Activated T-cell treated with anti-CD3 and anti-CD28 coated beads, Interleukin-2, amount 50 U/mL, for 72 hours (primary cell): ENCODE measurements around the gene S100A8. TPM values are rescaled to one million over a fixed set of nuclear protein-coding genes. Genes with fewer than 3 reads are reported as not detected.

ENCODE experiments used
- ATAC-seq, 2 donors: fragments of 150-1000 bp; cut with Tn5 transposase; replicated peaks in 1 of 2; 2 replicates each; pipeline ENCODE4 v1.10.0; 2021; ENCODE audit warnings: moderate library complexity in 2 of 2, mild to moderate bottlenecking in 1 of 2
- DNase-seq, 2 donors: peaks; one replicate each; pipeline ENCODE4 v3.0.0; 2021 to 2022; ENCODE audit warnings: mixed read lengths in 1 of 2
- H3K27ac Mint-ChIP-seq: one replicate; pipeline ENCODE4 v1.8.0; 2022; ENCODE audit warnings: mild to moderate bottlenecking, moderate library complexity, mixed read lengths
- H3K27me3 Mint-ChIP-seq: one replicate; pipeline ENCODE4 v1.8.0; 2022; ENCODE audit warnings: low read depth, mixed read lengths
- H3K36me3 Mint-ChIP-seq, 2 donors: one replicate each; pipeline ENCODE4 v1.8.0; 2022; ENCODE audit warnings: mixed read lengths in 2 of 2, mild to moderate bottlenecking in 1 of 2; ENCODE audit not compliant: insufficient read depth in 2 of 2
- H3K4me1 Mint-ChIP-seq: one replicate; pipeline ENCODE4 v1.8.0; 2022; ENCODE audit warnings: low read depth, mixed read lengths
- H3K4me3 Mint-ChIP-seq, 2 donors: one replicate each; pipeline ENCODE4 v1.8.0; 2022; ENCODE audit warnings: mild to moderate bottlenecking in 2 of 2, mixed read lengths in 2 of 2, moderate library complexity in 2 of 2
- H3K9me3 Mint-ChIP-seq, 2 donors: one replicate each; pipeline ENCODE4 v1.8.0; 2022; ENCODE audit warnings: mixed read lengths in 2 of 2
- total RNA-seq, 2 donors: library from RNA; stranded (reverse); gene quantifications; one replicate each; pipeline ENCODE4 v1.2.3, GENCODE V29; 2022

The S100A8 gene
- total RNA-seq, 2 donors from 2014 or later = not detected

DNA sequence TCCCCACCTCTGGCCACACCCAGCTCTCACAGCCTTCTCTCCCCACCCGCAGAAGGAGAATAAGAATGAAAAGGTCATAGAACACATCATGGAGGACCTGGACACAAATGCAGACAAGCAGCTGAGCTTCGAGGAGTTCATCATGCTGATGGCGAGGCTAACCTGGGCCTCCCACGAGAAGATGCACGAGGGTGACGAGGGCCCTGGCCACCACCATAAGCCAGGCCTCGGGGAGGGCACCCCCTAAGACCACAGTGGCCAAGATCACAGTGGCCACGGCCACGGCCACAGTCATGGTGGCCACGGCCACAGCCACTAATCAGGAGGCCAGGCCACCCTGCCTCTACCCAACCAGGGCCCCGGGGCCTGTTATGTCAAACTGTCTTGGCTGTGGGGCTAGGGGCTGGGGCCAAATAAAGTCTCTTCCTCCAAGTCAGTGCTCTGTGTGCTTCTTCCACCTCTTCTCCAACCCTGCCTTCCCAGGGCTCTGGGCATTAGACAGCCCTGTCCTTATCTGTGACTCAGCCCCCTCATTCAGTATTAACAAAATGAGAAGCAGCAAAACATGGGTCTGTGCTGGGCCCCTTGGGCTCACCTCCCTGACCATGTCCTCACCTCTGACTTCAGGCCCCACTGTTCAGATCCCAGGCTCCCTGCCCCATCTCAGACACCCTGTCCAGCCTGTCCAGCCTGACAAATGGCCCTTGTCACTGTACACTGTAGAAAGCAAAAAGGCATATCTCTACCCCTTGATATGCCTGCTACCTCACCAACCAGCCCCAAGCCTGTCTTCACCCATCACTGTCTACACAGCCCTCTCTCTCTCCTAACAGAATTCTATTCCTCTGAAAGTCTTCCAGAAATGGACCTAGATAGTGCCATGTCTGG lies 30.0 kb downstream of the S100A8 start:
- Mint-ChIP-seq H3K4me3 (no peak overlapping the region), H3K4me1 (peaks cover 14% of the 10 kb centered on the region), H3K27me3 (peaks cover 1% of the 10 kb centered on the region), H3K9me3 (no peaks in the 10 kb centered on the region), H3K27ac (no peak overlapping the region), H3K36me3 (no peaks in the 10 kb centered on the region)
- ATAC-seq (no peak), DNase-seq (no peak)

DNA sequence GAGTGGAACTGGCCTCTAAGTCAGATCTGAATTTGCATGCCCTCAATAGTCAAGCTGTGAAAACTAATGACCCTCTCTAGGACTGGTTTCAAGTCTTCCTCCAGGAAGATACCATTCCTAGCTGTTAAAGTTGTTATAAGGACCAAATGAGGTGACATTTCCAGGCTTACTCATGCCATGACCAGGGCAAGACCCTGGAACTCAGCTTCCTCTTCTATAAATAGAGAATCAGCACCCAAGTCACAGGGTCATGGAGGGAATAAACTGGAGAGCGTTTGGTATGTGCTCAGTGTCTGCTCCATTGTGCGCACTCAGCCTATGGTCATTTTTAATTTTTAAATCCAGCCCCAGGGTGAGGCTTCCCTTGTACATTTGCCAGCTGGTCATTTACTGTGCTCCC lies 30.7 kb downstream of the S100A8 start:
- DNase-seq (no peak), ATAC-seq (no peak)
- no peaks in the 10 kb centered on the region for H3K9me3 Mint-ChIP-seq
- peaks cover 14% of the 10 kb centered on the region for H3K4me1 Mint-ChIP-seq
- no peaks in the 10 kb centered on the region for H3K36me3 Mint-ChIP-seq
- no peaks in the 10 kb centered on the region for H3K27me3 Mint-ChIP-seq
- H3K27ac Mint-ChIP-seq = no peak overlapping the region
- no peak overlapping the region for H3K4me3 Mint-ChIP-seq

DNA sequence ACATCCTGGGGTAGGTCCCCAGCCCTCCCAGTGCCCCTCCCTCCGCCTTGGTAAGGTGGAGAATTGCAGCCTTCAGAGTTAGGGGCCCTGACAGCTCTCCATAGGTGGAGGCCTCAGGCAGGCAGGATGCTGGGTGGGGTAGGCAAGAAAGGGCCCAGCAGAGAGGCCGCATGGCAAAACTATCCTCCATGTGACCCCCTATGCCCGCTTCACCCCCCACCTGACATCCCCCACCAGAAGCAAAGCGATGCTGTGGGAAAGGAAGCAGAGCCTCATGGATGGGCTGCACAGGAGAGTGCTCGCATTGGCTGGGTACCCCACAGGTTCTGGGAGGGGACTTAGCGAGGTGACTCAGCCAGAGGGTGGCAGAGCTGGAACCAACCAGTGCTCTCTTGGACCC lies 31.6 kb downstream of the S100A8 start:
- DNase-seq (no peak), ATAC-seq (no peak)
- Mint-ChIP-seq H3K4me1 (peaks cover 14% of the 10 kb centered on the region), H3K4me3 (no peak overlapping the region), H3K27ac (no peak overlapping the region), H3K27me3 (no peaks in the 10 kb centered on the region), H3K36me3 (no peaks in the 10 kb centered on the region), H3K9me3 (no peaks in the 10 kb centered on the region)

DNA sequence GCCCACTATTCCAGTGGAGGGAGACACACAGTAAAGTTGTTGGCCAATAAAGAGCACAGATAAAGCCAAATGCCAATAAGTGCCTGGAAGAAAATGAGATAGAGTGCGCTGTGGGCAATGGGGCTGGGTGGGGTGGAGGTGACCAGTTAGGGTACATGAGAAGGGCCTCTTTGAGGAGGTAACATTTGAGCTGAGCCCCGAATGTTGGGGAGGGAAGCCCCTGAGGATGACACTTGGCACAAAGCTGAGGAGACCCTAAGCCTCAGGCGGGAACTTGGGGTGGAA lies 32.2 kb downstream of the S100A8 start:
- H3K27me3 Mint-ChIP-seq = no peaks in the 10 kb centered on the region
- no peaks in the 10 kb centered on the region for H3K9me3 Mint-ChIP-seq
- no peak overlapping the region for H3K4me3 Mint-ChIP-seq

DNA sequence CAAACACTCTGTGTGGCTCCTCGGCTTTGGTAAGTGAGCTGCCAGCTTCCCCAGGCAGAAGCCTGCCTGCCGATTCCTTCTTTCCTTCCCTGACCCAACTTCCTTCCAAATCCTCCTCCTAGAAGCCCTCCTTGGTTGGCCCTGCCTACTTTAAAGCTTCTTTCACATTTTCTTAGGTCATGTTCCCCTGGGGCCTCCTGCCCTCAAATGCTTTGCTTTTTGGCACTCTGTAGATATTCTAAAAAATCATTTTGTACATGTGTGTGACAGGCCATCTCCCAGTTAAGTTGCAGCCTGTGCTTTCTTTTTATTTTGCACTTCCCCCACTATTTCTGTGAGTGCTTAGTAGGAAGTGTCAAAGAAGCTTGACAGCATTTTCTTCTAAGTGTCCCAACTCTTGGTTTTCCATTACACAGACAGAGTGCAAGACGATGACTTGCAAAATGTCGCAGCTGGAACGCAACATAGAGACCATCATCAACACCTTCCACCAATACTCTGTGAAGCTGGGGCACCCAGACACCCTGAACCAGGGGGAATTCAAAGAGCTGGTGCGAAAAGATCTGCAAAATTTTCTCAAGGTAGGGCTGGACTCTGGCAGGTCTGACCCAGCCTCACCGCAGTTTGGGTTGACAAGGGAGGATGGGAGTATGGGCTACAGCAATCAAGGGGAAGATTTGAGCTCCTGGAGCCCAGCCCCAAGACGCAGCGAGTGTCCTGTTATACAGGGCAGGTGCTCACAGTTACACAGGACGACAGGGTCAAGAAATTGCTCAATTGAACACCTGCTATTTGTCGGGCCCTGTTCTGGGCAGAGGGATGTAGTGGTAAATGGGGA lies 32.8 kb downstream of the S100A8 start, which contains the start of gene S100A9:
Gene S100A9 (plus strand): TSS at position 2 of the 838 bp plus-strand sequence. CDS start 430 bp downstream, at position 432.
- Mint-ChIP-seq H3K27ac (no peak within 1 kb of the TSS), H3K27me3 (peaks cover 2% of the 10 kb centered on the region), H3K4me3 (no peak within 1 kb of the TSS), H3K4me1 (peaks cover 14% of the 10 kb centered on the region), H3K36me3 (no peaks in the 10 kb centered on the region), H3K9me3 (no peaks in the 10 kb centered on the region)
- ATAC-seq (no peak), DNase-seq (no peak)

More for the DNA sequence above, 32.2 kb downstream of the S100A8 start:
- no peaks in the 10 kb centered on the region for H3K36me3 Mint-ChIP-seq
- ATAC-seq (no peak), DNase-seq (no peak)
- H3K27ac Mint-ChIP-seq = no peak overlapping the region
- peaks cover 14% of the 10 kb centered on the region for H3K4me1 Mint-ChIP-seq

DNA sequence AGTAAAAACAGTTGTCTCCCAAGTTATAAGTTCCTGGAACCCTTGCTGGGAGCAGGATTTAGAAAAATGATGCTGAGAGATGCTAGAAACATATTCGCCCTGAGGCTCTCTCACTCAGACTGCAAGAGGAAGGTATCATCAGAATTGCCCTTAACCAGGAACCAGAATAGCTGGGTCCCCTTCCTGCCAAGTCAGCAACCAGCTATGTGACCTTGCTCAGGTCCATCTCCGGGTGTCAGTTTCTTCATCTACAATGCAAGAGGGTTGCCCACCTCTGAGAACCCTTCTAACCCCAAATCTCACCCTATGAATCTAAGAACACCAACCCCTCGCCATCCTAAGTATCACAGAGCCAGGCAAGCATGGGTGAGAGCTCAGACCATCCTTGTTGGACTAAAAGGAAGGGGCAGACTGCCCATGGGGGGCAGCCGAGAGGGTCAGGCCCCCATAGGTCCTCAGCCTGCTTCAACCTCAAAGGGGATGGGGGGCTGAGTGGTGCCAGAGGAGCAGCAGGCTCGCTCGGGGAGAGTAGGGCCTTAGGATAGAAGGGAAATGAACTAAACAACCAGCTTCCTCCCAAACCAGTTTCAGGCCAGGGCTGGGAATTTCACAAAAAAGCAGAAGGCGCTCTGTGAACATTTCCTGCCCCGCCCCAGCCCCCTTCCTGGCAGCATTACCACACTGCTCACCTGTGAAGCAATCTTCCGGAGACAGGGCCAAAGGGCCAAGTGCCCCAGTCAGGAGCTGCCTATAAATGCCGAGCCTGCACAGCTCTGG lies 33.6 kb downstream of the S100A8 start:
- no peak for ATAC-seq
- H3K36me3 Mint-ChIP-seq = no peaks in the 10 kb centered on the region
- DNase-seq = no peak
- H3K27me3 Mint-ChIP-seq = peaks cover 7% of the 10 kb centered on the region
- peaks cover 19% of the 10 kb centered on the region for H3K4me1 Mint-ChIP-seq
- H3K4me3 Mint-ChIP-seq = no peak overlapping the region
- H3K27ac Mint-ChIP-seq = no peak overlapping the region
- no peaks in the 10 kb centered on the region for H3K9me3 Mint-ChIP-seq

DNA sequence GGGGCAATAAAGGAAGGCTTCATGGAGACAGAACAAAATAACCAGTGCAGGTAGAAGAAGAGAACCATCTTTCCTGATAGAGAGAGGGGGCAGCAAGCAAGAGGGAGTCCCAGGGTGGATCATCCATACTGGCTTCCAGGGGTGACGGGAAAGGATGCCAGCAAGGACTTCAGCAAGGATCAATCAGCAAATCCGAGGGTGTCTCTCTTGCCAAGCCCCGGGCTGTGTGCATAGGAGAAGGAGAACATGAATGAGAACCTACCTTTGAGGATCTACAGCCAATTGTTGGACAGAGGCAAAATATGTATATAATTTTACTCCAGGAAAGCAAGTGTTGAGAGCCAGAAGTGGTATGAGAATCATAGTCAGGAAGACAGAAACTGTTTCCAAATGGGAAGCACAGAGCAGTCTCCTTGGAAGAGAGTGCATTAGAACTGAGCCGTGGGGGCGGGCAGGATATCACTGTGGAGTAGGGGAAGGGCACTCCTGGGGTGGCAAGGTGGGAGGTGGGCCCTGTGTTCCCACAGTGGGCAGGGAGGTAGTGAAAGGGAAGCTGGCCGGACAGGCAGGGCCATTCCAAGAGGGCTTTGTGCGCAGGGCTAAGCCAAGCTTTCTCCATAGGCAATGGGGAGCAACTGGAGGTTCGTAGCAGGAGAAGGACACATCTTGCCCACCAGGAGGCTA lies 34.3 kb downstream of the S100A8 start:
- Mint-ChIP-seq H3K27me3 (peaks cover 7% of the 10 kb centered on the region), H3K4me1 (peaks cover 19% of the 10 kb centered on the region), H3K4me3 (no peak overlapping the region)

DNA sequence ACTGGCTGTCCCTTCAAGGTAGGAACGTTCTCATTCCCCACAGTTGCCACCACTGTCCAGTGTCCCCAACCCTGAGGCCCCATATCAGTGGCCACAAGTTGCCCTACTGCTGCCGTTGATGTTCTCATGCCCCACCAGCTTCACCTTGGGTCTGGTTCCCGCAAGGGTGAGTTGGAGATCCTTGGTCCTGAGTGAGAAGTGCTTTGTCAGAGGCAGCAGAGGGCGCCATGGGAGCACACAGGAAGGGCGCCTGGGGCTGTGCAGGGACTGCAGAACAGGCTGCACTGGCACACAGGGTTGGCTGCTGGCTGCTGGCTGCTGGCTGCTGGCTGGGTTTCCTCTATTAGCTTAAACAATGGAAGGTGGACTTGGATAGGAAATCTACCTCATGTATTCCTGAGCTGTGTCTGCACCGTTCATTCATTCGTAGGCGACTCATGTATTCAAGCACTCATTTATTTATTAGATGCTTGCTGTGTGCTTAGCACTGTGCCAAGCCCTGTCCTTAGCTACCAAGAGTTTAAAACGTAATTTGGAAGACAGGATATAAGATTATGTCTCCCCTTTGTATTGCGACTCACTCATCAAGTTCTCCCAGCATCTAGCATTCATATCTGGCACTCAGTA lies 35.3 kb downstream of the S100A8 start:
- peak; percentile 51 to 65 for DNase-seq
- H3K4me3 Mint-ChIP-seq = no peak overlapping the region

More for the DNA sequence above, 34.3 kb downstream of the S100A8 start:
- Mint-ChIP-seq H3K9me3 (no peaks in the 10 kb centered on the region), H3K27ac (no peak overlapping the region), H3K36me3 (no peaks in the 10 kb centered on the region)
- ATAC-seq (no peak), DNase-seq (no peak)

DNA sequence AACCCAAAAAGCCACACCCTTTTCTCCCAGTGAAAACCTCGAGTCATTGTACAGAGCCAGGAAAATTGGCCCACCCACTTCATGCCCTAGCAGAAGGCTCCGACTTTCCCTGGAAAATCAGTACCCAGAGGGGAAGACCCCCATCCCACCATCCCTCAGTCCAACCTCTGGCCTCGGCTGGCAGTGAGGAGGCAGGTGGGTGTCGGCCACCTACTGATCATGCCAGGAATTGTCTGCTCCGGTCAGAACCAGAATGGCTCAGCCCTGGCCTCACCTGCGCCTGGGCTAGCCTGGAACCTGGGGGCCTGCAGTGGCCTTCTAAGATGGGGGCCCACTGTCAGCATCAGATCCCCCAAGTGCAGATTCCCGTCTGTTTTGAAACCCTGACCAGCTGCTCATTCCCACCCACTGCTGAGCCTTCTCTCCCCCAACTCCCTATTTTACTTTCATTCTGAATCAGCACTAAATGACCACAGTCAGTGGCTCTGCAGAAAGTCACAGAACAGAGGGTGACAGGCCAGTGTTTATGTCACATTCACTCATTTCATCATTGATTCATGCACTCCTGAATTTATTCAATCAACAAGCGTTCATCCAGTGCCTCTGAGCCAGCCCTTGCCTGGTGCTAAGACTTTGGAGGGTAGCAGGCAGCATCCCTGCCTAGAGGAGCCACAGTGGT lies 36.2 kb downstream of the S100A8 start:
- Mint-ChIP-seq H3K36me3 (no peaks in the 10 kb centered on the region), H3K4me3 (no peak overlapping the region), H3K27ac (no peak overlapping the region), H3K9me3 (no peaks in the 10 kb centered on the region), H3K27me3 (peaks cover 11% of the 10 kb centered on the region), H3K4me1 (peaks cover 19% of the 10 kb centered on the region)
- ATAC-seq (peak in 1 of 2 donors; percentile 27), DNase-seq (no peak)

More for the DNA sequence above, 35.3 kb downstream of the S100A8 start:
- peaks cover 19% of the 10 kb centered on the region for H3K4me1 Mint-ChIP-seq
- peaks cover 7% of the 10 kb centered on the region for H3K27me3 Mint-ChIP-seq
- no peak overlapping the region for H3K27ac Mint-ChIP-seq
- H3K36me3 Mint-ChIP-seq = no peaks in the 10 kb centered on the region
- H3K9me3 Mint-ChIP-seq = no peaks in the 10 kb centered on the region
- ATAC-seq = peak; percentile 82 to 84

DNA sequence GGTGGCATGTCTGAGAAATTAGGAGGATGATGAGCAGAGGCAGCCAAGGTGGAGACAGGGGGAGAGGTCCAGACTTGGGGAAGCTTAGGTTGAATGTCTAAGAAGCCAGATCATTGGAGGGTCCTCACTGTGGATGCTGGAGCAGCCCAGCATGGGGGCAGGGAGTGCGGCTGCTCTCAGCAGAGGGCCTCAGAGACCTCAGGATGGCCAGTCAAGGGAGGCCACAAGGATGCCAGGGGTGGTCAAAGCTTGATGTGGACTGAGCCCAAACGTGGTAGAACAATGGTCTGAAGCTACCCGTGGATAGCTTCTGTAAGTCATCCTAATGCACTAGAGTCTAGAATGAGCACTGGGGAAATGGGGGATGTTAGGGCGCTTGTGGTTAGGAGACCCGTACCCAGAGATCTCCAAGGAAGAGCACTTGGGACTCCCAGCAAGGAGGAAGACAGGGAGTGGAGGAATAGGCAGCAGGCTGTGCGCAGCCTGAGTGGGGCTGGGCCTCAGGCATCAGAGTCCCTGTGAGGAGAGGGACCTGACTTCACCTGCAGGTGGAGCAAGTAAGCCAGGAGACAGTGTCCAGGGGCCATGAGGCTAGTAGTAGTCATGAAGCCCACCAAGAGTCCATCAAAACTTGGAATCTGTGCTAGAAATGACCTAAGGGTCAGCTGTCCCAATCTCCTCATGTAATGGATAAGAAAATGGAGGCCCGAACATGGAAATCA lies 37.5 kb downstream of the S100A8 start:
- DNase-seq = no peak
- no peak overlapping the region for H3K27ac Mint-ChIP-seq
- no peaks in the 10 kb centered on the region for H3K36me3 Mint-ChIP-seq
- H3K4me1 Mint-ChIP-seq = peaks cover 18% of the 10 kb centered on the region
- no peak for ATAC-seq
- no peaks in the 10 kb centered on the region for H3K9me3 Mint-ChIP-seq
- no peak overlapping the region for H3K4me3 Mint-ChIP-seq
- peaks cover 20% of the 10 kb centered on the region for H3K27me3 Mint-ChIP-seq

DNA sequence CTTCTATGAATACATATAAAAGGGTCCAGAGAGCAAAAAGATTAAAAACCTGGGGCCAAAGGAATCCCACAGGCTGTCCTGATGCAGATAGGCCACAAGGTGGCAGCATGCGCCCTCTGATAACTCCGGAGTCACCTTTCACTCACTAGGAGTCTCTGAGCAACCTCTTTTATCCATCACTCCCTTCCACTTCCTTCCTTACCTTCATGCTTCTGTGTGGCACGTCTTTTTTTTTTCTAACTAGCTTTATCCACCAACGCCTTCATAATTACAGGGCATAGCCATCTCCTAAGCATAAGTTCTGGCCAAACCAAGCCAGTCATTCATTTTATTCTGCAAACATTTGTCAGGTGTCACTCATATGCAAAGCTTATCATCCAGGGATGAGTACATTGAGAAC lies 38.4 kb downstream of the S100A8 start:
- ATAC-seq = peak; percentile 58 to 61
- Mint-ChIP-seq H3K4me1 (peaks cover 9% of the 10 kb centered on the region), H3K27me3 (peaks cover 20% of the 10 kb centered on the region), H3K9me3 (no peaks in the 10 kb centered on the region), H3K4me3 (no peak overlapping the region), H3K36me3 (no peaks in the 10 kb centered on the region), H3K27ac (no peak overlapping the region)
- DNase-seq = peak; percentile 62 to 69
